Ascending aorta (tissue), 2 donors: ENCODE measurements around the gene MPPE1. TPM values are rescaled to one million over a fixed set of nuclear protein-coding genes. Genes with fewer than 3 reads are reported as not detected.

Experiments used
- DNase-seq, 2 donors: peaks; one replicate each; pipeline ENCODE4 v3.0.0-alpha.2; 2019; ENCODE audit warnings: low spot score in 2 of 2
- H3K27ac ChIP-seq, 2 donors: fragments of 200-600 bp; sonication (generic); one replicate each; pipeline ENCODE4 v1.5.1; 2016 to 2017; ENCODE audit warnings: mild to moderate bottlenecking in 1 of 2
- H3K27me3 ChIP-seq: fragments of 200-600 bp; sonication (generic); one replicate; pipeline ENCODE4 v1.5.1; 2017
- H3K36me3 ChIP-seq, 2 donors: fragments of 200-600 bp; sonication (generic); one replicate each; pipeline ENCODE4 v1.5.1; 2016
- H3K4me1 ChIP-seq, 2 donors: fragments of 200-600 bp; sonication (generic); one replicate each; pipeline ENCODE4 v1.5.1; 2016 to 2017; ENCODE audit warnings: mild to moderate bottlenecking in 1 of 2
- H3K4me3 ChIP-seq, 2 donors: fragments of 200-600 bp; sonication (generic); one replicate each; pipeline ENCODE4 v1.5.1; 2016 to 2017; ENCODE audit warnings: mild to moderate bottlenecking in 1 of 2
- H3K9me3 ChIP-seq, 2 donors: fragments of 200-600 bp; sonication (generic); one replicate each; pipeline ENCODE4 v1.5.1; 2016
- intact Hi-C: fragments of 100-400 bp; cut with DNase I; formaldehyde crosslinking; loops from one replicate; pipeline ENCODE4 v1.15.1; 2023
- total RNA-seq: library from RNA; depleted of rRNA; stranded (reverse); fragments of >200 nt; gene quantifications from one replicate; pipeline ENCODE4 v1.1.0, GENCODE V29; 2016
- TF ChIP-seq, protein P1 (sequence below), 3 experiments: fragments of 200-600 bp in 2 of 3; fragments of 450-650 bp in 1 of 3; sonication (generic) in 2 of 3; IDR thresholded peaks; one replicate each; pipeline ENCODE4 v1.5.1; 2016 to 2019; ENCODE audit warnings: antibody characterized with exemption in 3 of 3, mild to moderate bottlenecking in 1 of 3, moderate library complexity in 1 of 3

The MPPE1 gene
- total RNA-seq, 1 donor from 2014 or later = 18.9 TPM

DNA sequence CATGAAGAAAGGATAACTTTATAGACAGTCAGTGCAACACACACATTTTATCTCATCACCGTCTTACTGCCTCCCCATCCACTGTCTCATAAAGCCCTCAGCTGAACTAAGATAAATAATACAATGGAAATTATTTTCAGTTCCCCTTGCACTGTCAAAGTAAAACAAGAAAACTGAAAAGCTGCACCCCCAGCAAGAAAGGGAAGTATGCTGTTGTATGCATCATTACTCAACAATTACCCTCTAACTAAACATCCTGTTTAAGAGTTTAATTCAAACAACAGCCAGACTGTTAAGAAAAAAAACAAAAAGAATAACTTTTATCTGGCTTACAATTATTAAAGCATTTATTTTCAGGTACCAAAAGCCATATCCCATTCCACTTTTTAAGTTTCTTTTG, 25.0 kb downstream of the MPPE1 start:
- no peaks in the 10 kb centered on the region for H3K4me1 ChIP-seq
- TF ChIP-seq, protein P1, sequence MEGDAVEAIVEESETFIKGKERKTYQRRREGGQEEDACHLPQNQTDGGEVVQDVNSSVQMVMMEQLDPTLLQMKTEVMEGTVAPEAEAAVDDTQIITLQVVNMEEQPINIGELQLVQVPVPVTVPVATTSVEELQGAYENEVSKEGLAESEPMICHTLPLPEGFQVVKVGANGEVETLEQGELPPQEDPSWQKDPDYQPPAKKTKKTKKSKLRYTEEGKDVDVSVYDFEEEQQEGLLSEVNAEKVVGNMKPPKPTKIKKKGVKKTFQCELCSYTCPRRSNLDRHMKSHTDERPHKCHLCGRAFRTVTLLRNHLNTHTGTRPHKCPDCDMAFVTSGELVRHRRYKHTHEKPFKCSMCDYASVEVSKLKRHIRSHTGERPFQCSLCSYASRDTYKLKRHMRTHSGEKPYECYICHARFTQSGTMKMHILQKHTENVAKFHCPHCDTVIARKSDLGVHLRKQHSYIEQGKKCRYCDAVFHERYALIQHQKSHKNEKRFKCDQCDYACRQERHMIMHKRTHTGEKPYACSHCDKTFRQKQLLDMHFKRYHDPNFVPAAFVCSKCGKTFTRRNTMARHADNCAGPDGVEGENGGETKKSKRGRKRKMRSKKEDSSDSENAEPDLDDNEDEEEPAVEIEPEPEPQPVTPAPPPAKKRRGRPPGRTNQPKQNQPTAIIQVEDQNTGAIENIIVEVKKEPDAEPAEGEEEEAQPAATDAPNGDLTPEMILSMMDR (IDR thresholded peaks at IDR 0.05) = no peak
- H3K36me3 ChIP-seq = peaks cover 40 to 48% of the 10 kb centered on the region in 2 donors
- H3K9me3 ChIP-seq = no peaks in the 10 kb centered on the region
- no peak overlapping the region for H3K27ac ChIP-seq
- intact Hi-C loops = no loop called here
- DNase-seq = no peak
- H3K27me3 ChIP-seq = no peaks in the 10 kb centered on the region
- H3K4me3 ChIP-seq = no peak overlapping the region

DNA sequence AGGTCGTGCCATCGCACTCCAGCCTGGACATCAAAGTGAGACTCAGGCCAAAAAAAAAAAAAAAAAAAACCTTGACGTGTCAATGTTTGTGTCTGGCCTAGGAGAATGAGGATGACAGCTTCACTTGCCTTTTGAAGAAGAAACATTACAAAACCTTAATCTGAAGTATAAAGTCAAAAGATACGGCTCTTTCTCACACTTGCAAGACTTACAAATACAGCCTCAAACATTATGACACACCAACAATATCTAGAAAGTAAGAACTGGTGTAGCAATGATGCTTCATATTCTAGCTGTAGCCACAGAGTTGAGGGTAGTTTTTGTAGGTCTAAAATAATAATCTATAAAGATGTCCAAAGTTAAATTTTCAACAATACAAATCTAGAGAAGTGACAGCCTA, 25.5 kb downstream of the MPPE1 start:
- no peak for DNase-seq
- TF ChIP-seq, protein P1 (IDR thresholded peaks at IDR 0.05) = no peak
- Histone ChIP-seq H3K4me3 (no peak overlapping the region), H3K4me1 (no peaks in the 10 kb centered on the region), H3K27me3 (no peaks in the 10 kb centered on the region), H3K27ac (no peak overlapping the region), H3K9me3 (no peaks in the 10 kb centered on the region), H3K36me3 (peaks cover 35 to 42% of the 10 kb centered on the region in 2 donors)
- intact Hi-C loops = no loop called here

DNA sequence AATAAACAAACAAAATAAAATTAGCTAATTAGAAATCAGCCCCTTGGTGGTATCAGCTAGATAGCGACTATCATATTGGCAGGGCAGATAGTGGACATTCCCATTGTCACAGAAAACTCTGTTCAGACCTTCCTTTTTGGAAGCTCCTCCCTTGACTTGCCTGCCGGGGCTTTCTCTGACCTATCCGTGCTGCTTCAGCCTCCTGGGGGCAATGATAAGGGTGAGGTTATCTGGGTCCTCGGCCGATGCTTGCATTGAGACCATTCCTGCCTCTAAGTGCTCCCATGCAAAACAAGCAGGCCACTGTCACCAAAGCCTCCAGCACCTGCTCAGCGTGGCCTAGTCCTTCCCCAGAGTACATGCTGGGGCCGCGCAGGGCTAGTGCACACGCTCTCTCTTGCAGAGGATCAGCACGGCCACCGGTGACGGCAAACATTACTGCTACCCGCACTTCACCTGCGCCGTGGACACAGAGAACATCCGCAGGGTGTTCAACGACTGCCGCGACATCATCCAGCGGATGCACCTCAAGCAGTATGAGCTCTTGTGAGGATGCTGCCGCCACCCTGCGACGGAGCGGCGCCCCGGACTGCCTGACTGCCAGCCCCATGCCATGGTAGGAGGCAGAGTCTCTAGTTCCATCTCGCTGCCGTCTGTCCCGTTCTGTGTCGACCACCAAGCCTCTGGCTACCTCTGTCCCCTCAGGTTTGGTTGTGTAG, 27.4 kb downstream of the MPPE1 start:
- DNase-seq = no peak
- no peak overlapping the region for H3K4me3 ChIP-seq
- H3K27me3 ChIP-seq = no peaks in the 10 kb centered on the region
- H3K36me3 ChIP-seq = peaks cover 23 to 44% of the 10 kb centered on the region in 2 donors
- intact Hi-C loops = no loop called here
- TF ChIP-seq, protein P1 (IDR thresholded peaks at IDR 0.05) = no peak
- H3K9me3 ChIP-seq = no peaks in the 10 kb centered on the region
- no peak overlapping the region for H3K27ac ChIP-seq
- H3K4me1 ChIP-seq = no peaks in the 10 kb centered on the region

DNA sequence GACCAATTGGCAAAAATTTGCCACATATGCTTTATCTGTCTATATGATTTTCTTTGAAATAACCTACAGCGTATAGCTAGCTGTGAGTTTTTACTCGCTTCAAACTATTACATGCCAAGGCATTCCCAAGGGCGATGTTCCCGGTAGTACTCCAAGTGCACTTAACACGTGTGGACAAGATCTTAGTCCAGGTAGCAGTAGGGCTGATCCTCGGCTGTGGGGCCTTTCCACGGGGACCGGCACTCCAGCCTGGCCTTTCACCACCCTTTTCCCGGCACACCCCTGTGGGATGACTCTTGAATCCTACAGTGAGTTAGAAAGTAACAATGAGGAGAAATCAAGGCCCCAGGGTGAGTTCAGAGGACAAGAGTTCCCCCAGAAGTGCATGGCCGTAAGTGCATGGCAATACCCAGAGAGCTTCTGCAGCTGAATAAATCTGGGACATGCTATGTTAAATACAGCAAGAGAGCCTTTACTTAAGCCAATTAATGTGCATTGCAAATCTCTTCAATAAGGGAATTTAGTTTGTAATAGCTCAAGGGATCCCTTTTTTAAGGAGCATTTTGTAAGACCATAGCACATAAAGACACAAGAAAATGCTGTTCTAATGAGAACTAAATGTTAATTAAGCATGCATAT, 30.5 kb downstream of the MPPE1 start:
- Histone ChIP-seq H3K27ac (no peak overlapping the region), H3K4me3 (no peak overlapping the region), H3K36me3 (peaks cover 7 to 41% of the 10 kb centered on the region in 2 donors), H3K27me3 (no peaks in the 10 kb centered on the region), H3K4me1 (no peaks in the 10 kb centered on the region), H3K9me3 (no peaks in the 10 kb centered on the region)
- DNase-seq = peak in 1 of 2 donors; percentile 44
- TF ChIP-seq, protein P1 (IDR thresholded peaks at IDR 0.05) = no peak
- intact Hi-C loops = no loop called here

DNA sequence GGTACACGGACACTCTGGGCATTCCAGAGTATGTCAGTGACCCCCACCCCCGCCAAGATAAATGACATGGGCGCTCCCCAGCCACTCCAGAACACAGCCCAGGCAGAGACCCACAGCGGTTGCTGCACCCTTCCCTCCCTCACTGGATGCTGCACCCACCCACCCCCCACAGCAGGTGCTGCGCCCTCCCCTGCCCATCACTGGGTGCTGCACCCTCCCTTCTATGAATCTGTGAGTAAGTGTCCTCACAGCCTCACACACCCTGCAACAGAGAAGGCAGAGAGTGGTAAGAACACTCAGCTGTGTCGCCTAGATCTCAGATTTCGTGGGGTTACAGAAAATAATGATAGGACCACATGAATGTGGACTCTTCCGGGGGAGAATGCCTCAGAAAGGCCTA, 33.4 kb downstream of the MPPE1 start:
- no peaks in the 10 kb centered on the region for H3K9me3 ChIP-seq
- no peak overlapping the region for H3K27ac ChIP-seq
- no peak overlapping the region for H3K4me3 ChIP-seq
- DNase-seq = peak in 1 of 2 donors; percentile 38
- peaks cover 0 to 32% of the 10 kb centered on the region in 2 donors for H3K36me3 ChIP-seq
- no peaks in the 10 kb centered on the region for H3K4me1 ChIP-seq
- TF ChIP-seq, protein P1 (IDR thresholded peaks at IDR 0.05) = no peak
- no peaks in the 10 kb centered on the region for H3K27me3 ChIP-seq
- intact Hi-C loops = no loop called here
